IMR-90 (cell line): ENCODE measurements around the gene RAD51B. TPM values are rescaled to one million over a fixed set of nuclear protein-coding genes. Genes with fewer than 3 reads are reported as not detected.

Source experiments
- ATAC-seq: fragments of 200-7000 bp; cut with Tn5 transposase; 2 replicates; pipeline ENCODE4 v1.9.1; 2020; ENCODE audit warnings: low read depth, mild to moderate bottlenecking, moderate library complexity
- BruUV-seq: library from RNA; stranded (reverse); fragments of 400-500 nt; replicated peaks from 2 replicates; lab custom pipeline; 2021; lab: Mats Ljungman, UMichigan
- CTCF ChIA-PET: fragments of 300-600 bp; formaldehyde crosslinking; extraction: SDS; loops from one replicate; lab custom pipeline; 2021; ENCODE audit warnings: antibody characterized with exemption; lab: Yijun Ruan, JAX
- POLR2A ChIA-PET: fragments of 300-600 bp; sonication (Branson Sonifier 250); formaldehyde crosslinking; loops from one replicate; lab custom pipeline; 2022; ENCODE audit warnings: antibody characterized with exemption; ENCODE audit not compliant: unreplicated experiment; lab: Charles Lee
- DNase-seq: peaks from one replicate; pipeline ENCODE4 v3.0.0; 2013
- H2AFZ ChIP-seq: replicated peaks from 2 replicates; pipeline ENCODE3; 2013; ENCODE audit warnings: low read length, mild to moderate bottlenecking; ENCODE audit not compliant: poor library complexity
- H2AK5ac ChIP-seq: 2 replicates; pipeline ENCODE4 v1.6.1; 2013; ENCODE audit warnings: low read depth, low read length, inconsistent platforms
- H2AK9ac ChIP-seq: replicated peaks from 2 replicates; pipeline ENCODE3; 2013; ENCODE audit warnings: mild to moderate bottlenecking, low read depth, low read length, moderate library complexity; ENCODE audit not compliant: poor library complexity
- H2BK120ac ChIP-seq: 2 replicates; pipeline ENCODE4 v1.6.1; 2013; ENCODE audit warnings: low read depth, low read length, inconsistent platforms
- H2BK15ac ChIP-seq: 3 replicates; pipeline ENCODE4 v1.6.1; 2013; ENCODE audit warnings: low read depth, low read length, inconsistent platforms
- H2BK20ac ChIP-seq: 2 replicates; pipeline ENCODE4 v1.6.1; 2013; ENCODE audit warnings: low read depth, mild to moderate bottlenecking, inconsistent platforms, low read length, moderate library complexity
- H2BK5ac ChIP-seq: 2 replicates; pipeline ENCODE4 v1.6.1; 2013; ENCODE audit warnings: mild to moderate bottlenecking, low read depth, low read length, inconsistent platforms; ENCODE audit not compliant: poor library complexity, severe bottlenecking
- H3K14ac ChIP-seq: replicated peaks from 2 replicates; pipeline ENCODE4 v1.6.1; 2013; ENCODE audit warnings: low read depth, low read length, inconsistent platforms
- H3K18ac ChIP-seq: 2 replicates; pipeline ENCODE4 v1.6.1; 2013; ENCODE audit warnings: low read depth, low read length, control low read depth
- H3K23ac ChIP-seq: 2 replicates; pipeline ENCODE4 v1.6.1; 2013; ENCODE audit warnings: low read depth, low read length, inconsistent platforms
- H3K27ac ChIP-seq: 2 replicates; pipeline ENCODE4 v1.5.1; 2013; ENCODE audit warnings: mild to moderate bottlenecking, control low read depth, low read length; ENCODE audit not compliant: insufficient read depth
- H3K27me3 ChIP-seq: 2 replicates; pipeline ENCODE4 v1.6.1; 2013; ENCODE audit warnings: low read length; ENCODE audit not compliant: control insufficient read depth, insufficient read depth
- H3K36me3 ChIP-seq: 2 replicates; pipeline ENCODE4 v1.6.1; 2013; ENCODE audit warnings: low read length, mixed read lengths; ENCODE audit not compliant: control insufficient read depth, insufficient read depth
- H3K4ac ChIP-seq: 2 replicates; pipeline ENCODE4 v1.6.1; 2013; ENCODE audit warnings: low read depth, low read length, inconsistent platforms
- H3K4me1 ChIP-seq: 2 replicates; pipeline ENCODE4 v1.6.1; 2013; ENCODE audit warnings: low read length, mixed read lengths; ENCODE audit not compliant: control insufficient read depth, insufficient read depth
- H3K4me2 ChIP-seq: 2 replicates; pipeline ENCODE4 v1.6.1; 2013; ENCODE audit warnings: low read depth, mild to moderate bottlenecking, control low read depth, low read length, moderate library complexity
- H3K4me3 ChIP-seq: 2 replicates; pipeline ENCODE4 v1.5.1; 2013; ENCODE audit warnings: low read depth, mild to moderate bottlenecking, control low read depth, low read length, moderate library complexity; ENCODE audit not compliant: insufficient read depth
- H3K56ac ChIP-seq: 2 replicates; pipeline ENCODE4 v1.6.1; 2013; ENCODE audit warnings: low read length, inconsistent platforms; ENCODE audit not compliant: insufficient read depth; ENCODE audit errors: extremely low read depth
- H3K79me1 ChIP-seq, 2 experiments: 2 replicates each; pipeline ENCODE4 v1.6.1; 2013; ENCODE audit warnings: low read length in 2 of 2, inconsistent platforms in 1 of 2, low read depth in 1 of 2
- H3K9ac ChIP-seq: 2 replicates; pipeline ENCODE4 v1.6.1; 2013; ENCODE audit warnings: low read depth, low read length, control low read depth
- H3K9me1 ChIP-seq: 2 replicates; pipeline ENCODE4 v1.6.1; 2013; ENCODE audit warnings: low read length, inconsistent platforms; ENCODE audit not compliant: insufficient read depth
- H3K9me3 ChIP-seq: 2 replicates; pipeline ENCODE4 v1.6.1; 2013; ENCODE audit warnings: low read length; ENCODE audit not compliant: control insufficient read depth, insufficient read depth
- H4K20me1 ChIP-seq: 2 replicates; pipeline ENCODE4 v1.6.1; 2013; ENCODE audit warnings: low read length, inconsistent platforms; ENCODE audit not compliant: insufficient read depth
- H4K5ac ChIP-seq: 2 replicates; pipeline ENCODE4 v1.6.1; 2013; ENCODE audit warnings: mild to moderate bottlenecking, low read depth, low read length, control low read depth
- H4K8ac ChIP-seq, 2 experiments: 2 replicates each; pipeline ENCODE4 v1.6.1; 2013; ENCODE audit warnings: low read depth in 2 of 2, low read length in 2 of 2, control low read depth in 1 of 2, inconsistent platforms in 1 of 2
- H4K91ac ChIP-seq: 2 replicates; pipeline ENCODE4 v1.6.1; 2013; ENCODE audit warnings: low read depth, low read length, inconsistent platforms; ENCODE audit not compliant: insufficient read depth
- BHLHE40 ChIP-seq: fragments of 150-350 bp; IDR thresholded peaks from 2 replicates; pipeline ENCODE4 v1.6.1; 2016; ENCODE audit warnings: mild to moderate bottlenecking, low read depth, low read length
- CEBPB ChIP-seq: IDR thresholded peaks from 2 replicates; pipeline ENCODE4 v1.6.1; 2012; ENCODE audit warnings: low read depth, low read length, improper control_type of control experiment
- CHD1 ChIP-seq: IDR thresholded peaks from 2 replicates; pipeline ENCODE4 v1.6.1; 2012; ENCODE audit warnings: low read depth, low read length, improper control_type of control experiment
- FOS ChIP-seq: fragments of 150-350 bp; IDR thresholded peaks from 2 replicates; pipeline ENCODE4 v1.6.1; 2016; ENCODE audit warnings: low read depth, low read length
- MAFK ChIP-seq: IDR thresholded peaks from 2 replicates; pipeline ENCODE4 v1.6.1; 2012; ENCODE audit warnings: low read depth, low read length, improper control_type of control experiment
- MAZ ChIP-seq: IDR thresholded peaks from 2 replicates; pipeline ENCODE4 v1.6.1; 2012; ENCODE audit warnings: low read depth, mild to moderate bottlenecking, low read length, improper control_type of control experiment, moderate library complexity, borderline replicate concordance
- MXI1 ChIP-seq: IDR thresholded peaks from 2 replicates; pipeline ENCODE4 v1.6.1; 2012; ENCODE audit warnings: low read depth, mild to moderate bottlenecking, low read length, moderate library complexity, borderline replicate concordance
- NFE2L2 ChIP-seq: fragments of 150-350 bp; IDR thresholded peaks from 2 replicates; pipeline ENCODE4 v1.6.1; 2016; ENCODE audit warnings: low read depth, mild to moderate bottlenecking, low read length
- POLR2A ChIP-seq: IDR thresholded peaks from 2 replicates; pipeline ENCODE4 v1.6.1; 2012; ENCODE audit warnings: mild to moderate bottlenecking, low read depth, low read length
- RAD21 ChIP-seq: IDR thresholded peaks from 2 replicates; pipeline ENCODE4 v1.6.1; 2012; ENCODE audit warnings: low read length, improper control_type of control experiment
- RCOR1 ChIP-seq: IDR thresholded peaks from 2 replicates; pipeline ENCODE4 v1.6.1; 2012; ENCODE audit warnings: mild to moderate bottlenecking, low read length, improper control_type of control experiment; ENCODE audit not compliant: insufficient replicate concordance
- RFX5 ChIP-seq: IDR thresholded peaks from 2 replicates; pipeline ENCODE4 v1.8.0; 2012; ENCODE audit warnings: low read depth, mild to moderate bottlenecking, low read length, moderate library complexity
- dilution Hi-C: fragments of 300-500 bp; cut with HindIII; formaldehyde crosslinking; loops from one replicate; pipeline ENCODE4 v1.14.3; 2018; ENCODE audit warnings: low sequenced_read_pairs; ENCODE audit not compliant: unreplicated experiment
- in situ Hi-C: fragments of 300-500 bp; cut with MboI; formaldehyde crosslinking; loops from 3 replicates; pipeline ENCODE4 v1.14.3; 2019; ENCODE audit warnings: low sequenced_read_pairs, inconsistent platforms, mixed read lengths
- intact Hi-C: fragments of 100-400 bp; cut with micrococcal nuclease; formaldehyde crosslinking; loops from 2 replicates; pipeline ENCODE4 v1.10.0; 2022
- polyA plus RNA-seq, 3 experiments: library from polyadenylated mRNA; depleted of rRNA; stranded (reverse); fragments of >200 nt; gene quantifications; 2 replicates each; pipeline ENCODE4 v1.2.3, GENCODE V29; 2012; ENCODE audit warnings: low replicate concordance in 1 of 3
- total RNA-seq: library from RNA; depleted of rRNA; stranded (reverse); fragments of >200 nt; gene quantifications from 2 replicates; pipeline ENCODE4 v1.2.3, GENCODE V29; 2012
- TF ChIP-seq, protein P1 (sequence below): fragments of 150-350 bp; IDR thresholded peaks from 2 replicates; pipeline ENCODE4 v1.6.1; 2016; ENCODE audit warnings: low read depth, mild to moderate bottlenecking, low read length, moderate library complexity, borderline replicate concordance
- TF ChIP-seq, protein P2 (sequence below): conservative IDR thresholded peaks from 2 replicates; pipeline ENCODE4 v1.5.1; 2012; ENCODE audit warnings: mild to moderate bottlenecking, low read depth, low read length, improper control_type of control experiment

The RAD51B gene
- total and polyA plus RNA-seq, 2 of the 4 experiments (the other 2 are of a cell fraction): 5.1 to 18.8 TPM

DNA sequence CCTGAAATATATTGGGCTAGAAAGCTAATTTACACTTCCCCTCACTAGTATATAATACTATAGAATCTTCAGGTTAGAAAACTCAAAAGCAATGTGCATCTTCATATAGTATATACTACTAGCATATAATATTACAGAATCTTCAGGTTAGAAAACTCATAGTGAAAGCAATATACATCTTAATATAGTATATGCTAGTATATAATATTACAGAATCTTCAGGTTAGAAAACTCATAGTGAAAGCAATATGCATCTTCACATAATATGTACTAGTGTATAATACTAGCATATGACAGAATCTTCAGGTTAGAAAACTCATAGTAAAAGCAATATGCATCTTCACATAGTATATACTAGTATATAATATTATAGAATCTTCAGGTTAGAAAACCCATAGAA lies 643.7 kb downstream of the RAD51B start:
- in situ Hi-C loops (no loop called here), intact Hi-C loops (loop anchor here (10.0 kb wide), 2 partner anchors 222 to 332 kb away; partner anchors contain the start of gene ZFP36L1), dilution Hi-C loops (no loop called here)
- Histone ChIP-seq H3K4ac (no peak overlapping the region), H3K9me1 (peaks cover 12% of the 10 kb centered on the region), H3K23ac (no peak overlapping the region), H3K56ac (no peak overlapping the region), H3K4me1 (peaks cover 15% of the 10 kb centered on the region), H3K9ac (no peak overlapping the region), H2AK9ac (no peak overlapping the region), H4K20me1 (no peaks in the 10 kb centered on the region), H2BK20ac (no peak overlapping the region), H2BK15ac (no peak overlapping the region), H4K8ac (no peak overlapping the region), H2BK120ac (no peak overlapping the region), H3K36me3 (no peaks in the 10 kb centered on the region), H4K91ac (no peak overlapping the region), H3K18ac (no peak overlapping the region), H3K79me1 (peaks cover 0 to 3% of the 10 kb centered on the region in 2 experiments; a peak in 1 of 4 replicates), H3K4me2 (no peak overlapping the region), H2BK5ac (no peak overlapping the region), H3K4me3 (no peak overlapping the region), H3K9me3 (no peaks in the 10 kb centered on the region), H2AK5ac (no peak overlapping the region), H3K27ac (no peak overlapping the region), H3K14ac (no peak overlapping the region), H2AFZ (no peak overlapping the region), H3K27me3 (no peaks in the 10 kb centered on the region), H4K5ac (no peak overlapping the region)
- no TSS peak for BruUV-seq
- CTCF ChIA-PET: no interaction called here
- POLR2A ChIA-PET: no interaction called here
- TF ChIP-seq NFE2L2 (no peak), BHLHE40 (no peak), RAD21 (no peak), MXI1 (no peak), RFX5 (no peak), MAZ (no peak), POLR2A (no peak), MAFK (no peak), CEBPB (no peak), RCOR1 (no peak), FOS (no peak), CHD1 (no peak)
- TF ChIP-seq, protein P1, sequence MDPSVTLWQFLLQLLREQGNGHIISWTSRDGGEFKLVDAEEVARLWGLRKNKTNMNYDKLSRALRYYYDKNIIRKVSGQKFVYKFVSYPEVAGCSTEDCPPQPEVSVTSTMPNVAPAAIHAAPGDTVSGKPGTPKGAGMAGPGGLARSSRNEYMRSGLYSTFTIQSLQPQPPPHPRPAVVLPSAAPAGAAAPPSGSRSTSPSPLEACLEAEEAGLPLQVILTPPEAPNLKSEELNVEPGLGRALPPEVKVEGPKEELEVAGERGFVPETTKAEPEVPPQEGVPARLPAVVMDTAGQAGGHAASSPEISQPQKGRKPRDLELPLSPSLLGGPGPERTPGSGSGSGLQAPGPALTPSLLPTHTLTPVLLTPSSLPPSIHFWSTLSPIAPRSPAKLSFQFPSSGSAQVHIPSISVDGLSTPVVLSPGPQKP: no peak
- TF ChIP-seq, protein P2, sequence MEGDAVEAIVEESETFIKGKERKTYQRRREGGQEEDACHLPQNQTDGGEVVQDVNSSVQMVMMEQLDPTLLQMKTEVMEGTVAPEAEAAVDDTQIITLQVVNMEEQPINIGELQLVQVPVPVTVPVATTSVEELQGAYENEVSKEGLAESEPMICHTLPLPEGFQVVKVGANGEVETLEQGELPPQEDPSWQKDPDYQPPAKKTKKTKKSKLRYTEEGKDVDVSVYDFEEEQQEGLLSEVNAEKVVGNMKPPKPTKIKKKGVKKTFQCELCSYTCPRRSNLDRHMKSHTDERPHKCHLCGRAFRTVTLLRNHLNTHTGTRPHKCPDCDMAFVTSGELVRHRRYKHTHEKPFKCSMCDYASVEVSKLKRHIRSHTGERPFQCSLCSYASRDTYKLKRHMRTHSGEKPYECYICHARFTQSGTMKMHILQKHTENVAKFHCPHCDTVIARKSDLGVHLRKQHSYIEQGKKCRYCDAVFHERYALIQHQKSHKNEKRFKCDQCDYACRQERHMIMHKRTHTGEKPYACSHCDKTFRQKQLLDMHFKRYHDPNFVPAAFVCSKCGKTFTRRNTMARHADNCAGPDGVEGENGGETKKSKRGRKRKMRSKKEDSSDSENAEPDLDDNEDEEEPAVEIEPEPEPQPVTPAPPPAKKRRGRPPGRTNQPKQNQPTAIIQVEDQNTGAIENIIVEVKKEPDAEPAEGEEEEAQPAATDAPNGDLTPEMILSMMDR: no peak
- ATAC-seq (no peak), DNase-seq (no peak)
